ENCODE data around the gene CYGB.
"Not testable (repeated sequence)": the region's sequence is repeated elsewhere in the genome, so short reads cannot be mapped to it uniquely, and the experiment has no call there.

Gene CYGB

GRCh38 chr17:76524598-76525512 lies 12.7 kb downstream of the CYGB start:
- DNase-seq (ENCODE audit: low read depth in 4 of 4, low spot score in 1 of 4): no peak

DNA sequence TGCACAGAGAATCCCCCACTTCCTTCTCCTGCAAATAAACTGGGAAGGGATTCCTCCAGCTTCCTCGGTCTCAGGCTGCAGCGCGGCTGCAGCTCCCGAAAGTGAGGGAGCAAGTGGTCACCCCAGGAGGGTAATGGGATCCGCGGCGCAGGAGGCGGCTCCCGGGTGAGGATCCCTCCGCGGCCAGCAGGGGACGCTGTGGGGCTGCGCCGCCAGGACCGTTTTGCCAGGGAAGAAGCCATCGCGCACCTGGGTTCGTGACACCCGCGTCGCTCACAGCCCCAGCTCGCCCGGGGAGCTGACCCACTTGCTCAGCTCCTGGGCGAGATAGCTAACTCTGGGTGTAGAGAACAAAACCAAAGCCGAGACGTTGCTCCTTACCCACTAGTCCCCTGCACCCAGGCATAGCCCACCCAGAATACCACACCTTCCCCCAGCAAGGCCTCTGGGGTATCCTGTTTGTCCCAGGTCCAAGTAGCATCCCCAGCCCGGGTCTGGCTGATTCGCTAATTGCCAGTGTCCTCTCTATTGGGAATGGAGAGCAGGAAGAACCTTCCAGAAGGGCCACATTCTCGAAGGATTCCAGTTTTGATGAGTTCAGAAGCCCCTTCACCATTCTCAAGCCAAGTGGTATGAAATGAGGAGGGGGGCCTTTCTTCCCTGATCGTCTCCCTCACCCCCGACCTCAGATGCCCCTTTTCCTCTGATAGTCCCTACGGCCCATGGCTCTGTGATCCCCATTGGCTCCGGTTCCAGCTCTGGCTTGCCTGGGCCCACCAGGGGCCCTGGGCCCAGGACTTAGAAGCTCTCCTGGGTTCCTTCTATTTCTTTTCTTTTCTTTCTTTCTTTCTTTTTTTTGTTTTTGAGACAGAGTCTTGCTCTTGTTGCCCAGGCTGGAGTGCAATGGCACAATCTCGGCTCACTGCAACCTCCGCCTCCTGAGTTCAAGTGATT lies 14.1 kb downstream of the CYGB start:
- peak; percentile 60 to 70 (median 64) for DNase-seq (ENCODE audit: low read depth in 4 of 4, low spot score in 1 of 4)

- DNase-seq (ENCODE audit: low read depth in 4 of 4, low spot score in 1 of 4): not testable (repeated sequence)
These were observed 15.8 kb downstream of the CYGB start for GRCh38 chr17:76521683-76522082.

DNA sequence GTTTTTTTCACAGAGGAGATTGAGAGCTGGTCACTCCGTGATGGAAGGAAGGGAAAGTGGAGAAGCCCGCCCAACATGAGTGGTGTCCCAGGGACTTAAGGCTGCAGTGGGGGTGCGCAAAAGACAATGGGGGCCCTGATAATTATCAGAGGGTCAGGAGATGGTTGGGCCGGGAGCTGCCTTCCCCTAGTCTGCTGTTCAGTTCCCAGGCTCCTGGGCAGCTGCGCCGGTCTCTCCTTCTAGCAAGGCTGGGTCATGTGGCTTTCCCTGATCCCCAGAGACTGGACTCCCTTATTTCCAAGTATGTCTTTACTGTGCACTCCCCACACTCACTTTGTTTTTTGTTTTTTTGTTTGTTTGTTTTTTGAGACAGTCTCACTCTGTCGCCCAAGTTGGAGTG lies 16.2 kb downstream of the CYGB start:
- no peak for DNase-seq (ENCODE audit: low read depth in 4 of 4, low spot score in 1 of 4)

- no peak for DNase-seq (ENCODE audit: low read depth in 4 of 4, low spot score in 1 of 4)
These were observed 18.2 kb downstream of the CYGB start for GRCh38 chr17:76519048-76519966.

GRCh38 chr17:76517638-76518038 lies 19.9 kb downstream of the CYGB start:
- no peak for DNase-seq (ENCODE audit: low read depth in 4 of 4, low spot score in 1 of 4)

DNA sequence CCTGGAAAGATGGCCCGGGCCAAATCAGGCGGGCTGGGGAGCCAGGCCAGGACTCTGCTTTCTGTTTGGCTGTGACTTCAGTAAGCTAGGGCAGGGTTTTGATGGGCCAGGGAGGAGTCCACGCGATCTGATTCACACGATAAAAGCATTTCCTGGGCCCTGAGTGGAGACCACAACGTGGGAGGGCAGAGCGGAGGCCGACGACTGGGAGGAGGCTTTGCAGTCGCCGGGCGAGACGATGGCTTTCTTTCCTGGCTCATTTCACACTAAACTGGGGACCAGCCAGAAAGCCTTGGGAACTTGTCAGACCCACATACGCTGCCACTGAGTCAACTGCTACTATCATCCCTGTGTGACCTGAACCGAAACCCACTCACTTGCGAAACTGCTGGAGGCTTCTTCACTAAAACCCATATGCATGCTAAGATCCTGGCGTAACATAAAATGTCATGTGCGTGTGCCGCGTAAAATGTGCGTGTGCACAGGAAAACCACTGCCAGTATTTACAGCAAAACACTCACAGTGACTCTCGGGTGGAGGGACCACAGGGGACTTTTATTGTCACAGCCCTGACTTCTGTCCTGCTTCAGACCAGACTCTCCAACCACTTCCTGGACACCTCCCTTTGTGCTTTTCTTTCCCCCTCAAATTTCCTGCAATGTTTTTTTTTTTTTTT lies 22.1 kb downstream of the CYGB start:
- DNase-seq (ENCODE audit: low read depth in 4 of 4, low spot score in 1 of 4): peak; percentile 42 to 74 (median 56)

DNA sequence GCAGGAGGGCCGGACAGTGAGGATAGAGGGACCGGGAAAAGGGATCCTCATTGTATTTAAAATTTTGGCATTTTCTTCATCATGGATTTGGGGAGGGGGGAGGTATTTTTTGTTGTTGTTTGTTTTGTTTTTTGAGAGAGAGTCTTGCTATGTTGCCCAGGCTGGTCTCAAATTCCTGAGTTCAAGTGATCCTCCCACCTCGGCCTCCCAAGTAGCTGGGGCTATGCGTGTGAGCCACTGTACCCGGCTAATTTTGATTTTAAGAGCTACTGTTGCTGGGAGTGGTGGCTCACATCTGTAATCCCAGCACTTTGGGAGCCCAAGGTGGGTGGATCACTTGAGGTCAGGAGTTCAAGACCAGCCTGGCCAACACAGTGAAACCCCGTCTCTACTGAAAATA lies 23.2 kb downstream of the CYGB start:
- not testable (repeated sequence) for DNase-seq (ENCODE audit: low read depth in 4 of 4, low spot score in 1 of 4)

GRCh38 chr17:76513306-76513692 lies 24.2 kb downstream of the CYGB start:
- DNase-seq (ENCODE audit: low read depth in 4 of 4, low spot score in 1 of 4): no peak

DNA sequence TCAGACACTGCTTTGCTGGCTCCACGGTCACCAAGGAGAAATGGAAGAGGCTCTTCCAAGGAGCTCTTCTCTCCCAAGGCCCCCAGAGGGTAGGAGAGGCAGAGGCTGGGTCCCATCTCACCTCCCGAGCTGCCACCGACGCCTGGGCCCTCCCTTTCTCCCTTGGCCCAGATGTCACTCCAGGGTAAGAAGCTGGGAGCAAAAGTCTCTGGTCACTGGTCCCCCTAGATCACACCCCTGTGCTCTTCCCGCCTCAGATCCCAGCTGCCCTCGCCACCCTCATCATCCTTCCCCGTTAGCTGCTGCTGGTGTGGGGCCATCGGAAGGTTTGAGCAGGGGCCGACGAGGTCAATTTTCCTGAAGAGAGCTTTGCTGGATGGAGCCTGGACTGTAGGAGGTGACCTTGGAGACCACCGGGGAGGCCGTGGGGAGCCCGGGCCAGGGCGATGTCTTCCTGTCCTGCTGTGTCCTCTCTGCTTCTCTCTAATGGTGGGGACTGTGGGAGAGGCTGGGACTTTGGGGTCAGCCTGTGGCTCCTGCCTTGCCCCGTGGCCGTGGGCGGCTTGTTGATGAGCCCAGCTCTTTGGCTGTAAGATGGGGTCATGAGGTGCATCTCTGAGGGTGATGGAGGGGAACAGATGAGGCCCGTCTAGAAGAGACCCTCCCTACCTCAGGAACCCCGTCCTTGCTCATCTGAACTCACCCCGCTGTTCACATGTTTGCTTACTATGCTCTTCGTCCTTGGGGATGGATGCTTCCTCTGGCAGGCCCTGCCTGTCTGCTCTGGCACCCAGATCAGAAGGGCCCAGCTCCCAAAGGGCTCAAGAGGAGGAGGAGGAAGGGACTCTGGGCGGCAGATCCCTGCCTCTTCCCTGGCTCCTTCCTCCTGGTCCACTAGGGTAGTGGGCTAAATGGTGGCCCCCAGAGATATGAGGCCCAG lies 24.9 kb downstream of the CYGB start:
- no peak for DNase-seq (ENCODE audit: low read depth in 4 of 4, low spot score in 1 of 4)

DNA sequence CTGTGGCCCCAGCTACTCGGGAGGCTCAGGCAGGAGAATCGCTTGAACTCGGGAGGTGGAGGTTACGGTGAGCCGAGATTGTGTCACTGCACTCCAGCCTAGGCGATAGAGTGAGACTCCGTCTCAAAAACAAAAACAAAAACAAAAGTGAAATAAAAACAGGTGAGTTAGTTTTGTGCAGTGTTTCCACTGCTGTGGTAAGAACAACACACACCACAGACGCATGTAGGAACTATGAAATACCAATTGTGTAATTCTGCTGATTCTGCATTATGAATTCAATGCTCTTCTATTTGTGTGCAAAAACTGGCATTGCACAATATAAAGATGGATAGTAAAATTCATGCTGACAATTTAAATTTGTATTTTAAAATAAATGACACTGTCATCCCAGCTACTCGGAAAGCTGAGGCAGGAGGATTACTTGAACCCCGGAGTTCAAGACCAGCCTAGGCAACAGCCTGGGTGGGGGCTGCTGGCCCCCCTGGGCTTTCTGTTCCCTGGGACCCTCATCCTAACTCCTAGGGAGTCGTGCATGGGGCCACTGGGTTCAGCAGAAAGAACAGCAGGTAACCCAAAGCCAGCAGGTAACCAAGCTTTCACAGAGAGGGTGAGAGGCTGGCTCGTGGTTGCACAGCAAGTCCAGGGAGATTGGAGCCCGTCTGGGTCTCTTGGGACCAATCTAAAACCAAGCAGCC lies 25.7 kb downstream of the CYGB start:
- no peak for DNase-seq (ENCODE audit: low read depth in 4 of 4, low spot score in 1 of 4)

DNA sequence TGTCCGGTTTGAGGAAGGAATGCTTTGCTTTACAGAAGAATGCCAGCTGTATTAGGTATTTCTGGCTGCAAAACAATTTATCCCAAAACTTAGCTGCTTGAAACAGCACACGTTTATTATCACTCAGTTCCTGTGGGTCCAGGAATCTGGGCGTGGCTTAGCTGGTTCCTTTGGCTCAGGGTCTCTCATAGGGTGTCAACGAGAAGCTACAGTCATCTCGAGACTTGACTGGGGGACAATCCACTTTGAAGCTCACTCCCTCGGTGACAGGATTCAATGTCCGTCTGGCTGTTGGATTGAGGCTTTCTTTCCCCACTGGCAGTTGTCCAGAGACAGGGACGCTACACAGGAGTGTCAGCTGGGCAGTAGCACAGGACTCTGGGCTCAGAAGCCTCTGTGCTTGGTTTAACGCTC lies 26.7 kb downstream of the CYGB start:
- no peak for DNase-seq (ENCODE audit: low read depth in 4 of 4, low spot score in 1 of 4)

GRCh38 chr17:76508472-76509063 lies 28.9 kb downstream of the CYGB start:
- DNase-seq (ENCODE audit: low read depth in 4 of 4, low spot score in 1 of 4): not testable (repeated sequence)

- DNase-seq (ENCODE audit: low read depth in 4 of 4, low spot score in 1 of 4): peak; percentile 72 to 84 (median 82)
These were observed 30.8 kb downstream of the CYGB start for GRCh38 chr17:76506408-76507345.

- DNase-seq (ENCODE audit: low read depth in 4 of 4, low spot score in 1 of 4): no peak
These were observed 33.4 kb downstream of the CYGB start for GRCh38 chr17:76504117-76504516.

DNA sequence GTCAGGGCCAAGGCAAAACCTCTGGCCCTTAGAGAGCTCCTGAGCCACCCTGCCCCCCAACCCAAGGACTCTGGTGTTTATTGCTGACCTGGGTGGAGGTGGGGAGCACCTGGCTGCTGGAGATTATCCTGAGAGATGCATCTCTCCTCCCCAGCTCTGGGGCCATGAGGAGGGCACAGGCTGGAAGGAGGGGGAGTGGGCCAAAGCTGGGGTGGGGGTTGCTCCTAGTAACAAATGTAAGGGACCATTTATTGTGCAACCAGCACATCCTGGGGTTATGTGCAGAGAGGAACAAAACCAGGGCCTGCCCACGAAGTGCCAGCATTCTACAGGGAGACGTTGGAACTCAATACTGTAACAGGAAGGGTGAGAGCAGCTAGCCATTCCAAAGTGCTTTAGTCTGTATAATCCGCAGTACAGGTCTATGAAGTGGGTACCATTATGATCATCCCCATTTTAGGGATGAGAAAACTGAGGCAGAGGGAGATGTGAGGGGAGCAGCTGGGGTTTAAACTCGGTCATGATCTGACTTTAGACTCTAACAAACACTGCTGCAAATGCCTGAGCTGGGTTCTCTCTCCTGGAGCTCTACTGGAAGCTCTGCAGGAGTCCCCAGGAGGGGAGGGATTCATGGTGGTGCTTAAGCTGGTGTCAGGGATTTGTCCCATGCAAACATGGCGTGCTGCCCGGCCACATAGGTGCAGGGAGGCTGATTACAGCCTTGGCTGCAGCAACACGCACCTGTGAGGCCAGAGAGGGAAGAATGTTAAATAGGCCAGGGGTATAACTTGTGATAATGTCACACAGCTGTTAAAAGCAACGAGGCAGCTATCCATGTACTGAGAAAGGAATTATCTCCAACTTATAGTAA lies 34.9 kb downstream of the CYGB start:
- no peak for DNase-seq (ENCODE audit: low read depth in 4 of 4, low spot score in 1 of 4)
